SK-N-SH treated with all-trans-retinoic acid at 6 μM for 48 hours (cell line): ENCODE data around the gene STK33.

ENCODE experiments used
- BACH2 ChIP-seq: fragments of 250-450 bp; sonication (Bioruptor Pico); IDR thresholded peaks from 2 replicates; pipeline ENCODE4 v1.9.0; 2021; ENCODE audit warnings: mild to moderate bottlenecking, borderline replicate concordance
- CSDC2 ChIP-seq: fragments of 250-450 bp; sonication (Bioruptor Pico); IDR thresholded peaks from 2 replicates; pipeline ENCODE4 v1.5.0; 2020; ENCODE audit warnings: mild to moderate bottlenecking, moderate library complexity
- OSR1 ChIP-seq: fragments of 250-450 bp; sonication (Bioruptor Pico); IDR thresholded peaks from 2 replicates; pipeline ENCODE4 v1.8.0; 2022; ENCODE audit warnings: moderate library complexity, mild to moderate bottlenecking, inconsistent platforms
- PPARA ChIP-seq: fragments of 250-450 bp; sonication (Bioruptor Pico); IDR thresholded peaks from 2 replicates; pipeline ENCODE4 v1.5.0; 2020; ENCODE audit warnings: mild to moderate bottlenecking, borderline replicate concordance
- TOX ChIP-seq: fragments of 250-450 bp; sonication (Bioruptor Pico); IDR thresholded peaks from 2 replicates; pipeline ENCODE4 v1.8.0; 2021; ENCODE audit warnings: mild to moderate bottlenecking, moderate library complexity, borderline replicate concordance
- TF ChIP-seq, protein P1 (sequence below): fragments of 250-450 bp; sonication (Bioruptor Pico); IDR thresholded peaks from 2 replicates; pipeline ENCODE4 v1.8.0; 2021; ENCODE audit warnings: low read depth, mild to moderate bottlenecking, moderate library complexity, borderline replicate concordance

DNA sequence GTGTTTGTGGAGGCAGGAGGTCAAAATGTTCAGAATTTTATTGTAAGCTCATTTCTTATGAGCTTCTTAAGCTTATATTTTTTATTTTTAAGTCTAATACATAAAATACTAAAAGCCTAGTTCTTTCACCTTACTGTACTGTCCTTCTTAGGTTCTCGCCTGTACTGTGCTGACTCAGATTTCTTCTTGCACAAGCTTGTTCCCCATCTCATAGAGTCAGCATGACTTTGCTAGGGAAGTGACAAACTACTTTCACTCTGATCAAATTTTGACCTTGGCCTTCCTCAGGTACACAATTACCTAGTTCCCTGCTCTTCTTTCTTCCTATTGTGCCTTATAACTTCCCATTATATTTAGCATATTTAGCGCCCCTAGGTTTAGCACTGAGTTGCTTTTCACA, 81.5 kb downstream of the STK33 start:
- TF ChIP-seq PPARA (CRISPR knock-in tag): no peak
- TF ChIP-seq OSR1 (CRISPR knock-in tag): no peak
- no peak for TF ChIP-seq BACH2
- no peak for TF ChIP-seq CSDC2 (CRISPR knock-in tag)
- TF ChIP-seq, protein P1, sequence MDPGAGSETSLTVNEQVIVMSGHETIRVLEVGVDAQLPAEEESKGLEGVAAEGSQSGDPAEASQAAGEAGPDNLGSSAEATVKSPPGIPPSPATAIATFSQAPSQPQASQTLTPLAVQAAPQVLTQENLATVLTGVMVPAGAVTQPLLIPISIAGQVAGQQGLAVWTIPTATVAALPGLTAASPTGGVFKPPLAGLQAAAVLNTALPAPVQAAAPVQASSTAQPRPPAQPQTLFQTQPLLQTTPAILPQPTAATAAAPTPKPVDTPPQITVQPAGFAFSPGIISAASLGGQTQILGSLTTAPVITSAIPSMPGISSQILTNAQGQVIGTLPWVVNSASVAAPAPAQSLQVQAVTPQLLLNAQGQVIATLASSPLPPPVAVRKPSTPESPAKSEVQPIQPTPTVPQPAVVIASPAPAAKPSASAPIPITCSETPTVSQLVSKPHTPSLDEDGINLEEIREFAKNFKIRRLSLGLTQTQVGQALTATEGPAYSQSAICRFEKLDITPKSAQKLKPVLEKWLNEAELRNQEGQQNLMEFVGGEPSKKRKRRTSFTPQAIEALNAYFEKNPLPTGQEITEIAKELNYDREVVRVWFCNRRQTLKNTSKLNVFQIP (CRISPR knock-in tag): no peak
- TF ChIP-seq TOX (CRISPR knock-in tag): no peak
